Effector memory CD4-positive, alpha-beta T cell (primary cell): Measurements from ENCODE around the gene DEF6.
"Not testable (repeated sequence)": the region's sequence is repeated elsewhere in the genome, so short reads cannot be mapped to it uniquely, and the experiment has no call there.

ENCODE experiments used
- DNase-seq, 3 donors: peaks; one replicate each; pipeline ENCODE4 v3.0.0-alpha.2; 2020
- H3K27ac ChIP-seq: 2 replicates; pipeline ENCODE4 v1.7.0; 2013; ENCODE audit warnings: mild to moderate bottlenecking, low read length, moderate library complexity; ENCODE audit not compliant: insufficient read depth, poor library complexity, severe bottlenecking
- H3K27me3 ChIP-seq: replicated peaks from 2 replicates; pipeline ENCODE4 v1.7.0; 2013; ENCODE audit warnings: mild to moderate bottlenecking, low read length; ENCODE audit not compliant: insufficient read depth, control insufficient read depth, poor library complexity, severe bottlenecking
- H3K36me3 ChIP-seq: 2 replicates; pipeline ENCODE4 v1.7.0; 2013; ENCODE audit warnings: mild to moderate bottlenecking, low read length, moderate library complexity; ENCODE audit not compliant: control insufficient read depth, insufficient read depth
- H3K4me1 ChIP-seq: 2 replicates; pipeline ENCODE4 v1.7.0; 2013; ENCODE audit warnings: low read length, mild to moderate bottlenecking; ENCODE audit not compliant: control insufficient read depth, insufficient read depth, poor library complexity, severe bottlenecking
- H3K4me3 ChIP-seq: 2 replicates; pipeline ENCODE4 v1.7.0; 2013; ENCODE audit warnings: low read length, low read depth, mild to moderate bottlenecking; ENCODE audit not compliant: insufficient read depth, poor library complexity, severe bottlenecking
- H3K9me3 ChIP-seq: 2 replicates; pipeline ENCODE4 v1.7.0; 2013; ENCODE audit warnings: mild to moderate bottlenecking, low read length, moderate library complexity; ENCODE audit not compliant: control insufficient read depth

Gene DEF6

DNA sequence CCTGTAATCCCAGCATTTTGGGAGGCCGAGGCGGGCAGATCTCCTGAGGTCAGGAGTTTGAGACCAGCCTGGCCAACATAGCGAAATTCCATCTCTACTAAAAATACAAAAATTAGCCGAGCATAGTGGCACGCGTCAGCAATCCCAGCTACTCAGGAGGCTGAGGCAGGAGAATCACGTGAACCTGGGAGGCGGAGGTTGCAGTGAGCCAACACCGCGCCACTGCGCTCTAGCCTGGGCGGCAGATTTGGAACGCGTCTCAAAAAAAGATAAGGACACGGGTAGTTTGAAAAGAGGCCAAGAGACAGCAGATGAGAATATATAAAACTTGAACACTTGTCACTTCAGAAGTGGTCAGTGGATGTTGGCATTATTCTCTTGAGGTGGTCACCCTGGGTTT lies 9.5 kb downstream of the DEF6 start:
- not testable (repeated sequence) for H3K27ac ChIP-seq, DNase-seq, H3K4me3 ChIP-seq, H3K27me3 ChIP-seq, H3K9me3 ChIP-seq
- Histone ChIP-seq H3K4me1 (peaks cover 78% of the 10 kb centered on the region), H3K36me3 (peaks cover 14% of the 10 kb centered on the region)

GRCh38 chr6:35308543-35308942 lies 10.9 kb downstream of the DEF6 start:
- peak overlapping the region; percentile 83 for H3K27ac ChIP-seq
- peaks cover 81% of the 10 kb centered on the region for H3K4me1 ChIP-seq
- peaks cover 18% of the 10 kb centered on the region for H3K36me3 ChIP-seq
- H3K4me3 ChIP-seq, DNase-seq, H3K9me3 ChIP-seq, H3K27me3 ChIP-seq: not testable (repeated sequence)

DNA sequence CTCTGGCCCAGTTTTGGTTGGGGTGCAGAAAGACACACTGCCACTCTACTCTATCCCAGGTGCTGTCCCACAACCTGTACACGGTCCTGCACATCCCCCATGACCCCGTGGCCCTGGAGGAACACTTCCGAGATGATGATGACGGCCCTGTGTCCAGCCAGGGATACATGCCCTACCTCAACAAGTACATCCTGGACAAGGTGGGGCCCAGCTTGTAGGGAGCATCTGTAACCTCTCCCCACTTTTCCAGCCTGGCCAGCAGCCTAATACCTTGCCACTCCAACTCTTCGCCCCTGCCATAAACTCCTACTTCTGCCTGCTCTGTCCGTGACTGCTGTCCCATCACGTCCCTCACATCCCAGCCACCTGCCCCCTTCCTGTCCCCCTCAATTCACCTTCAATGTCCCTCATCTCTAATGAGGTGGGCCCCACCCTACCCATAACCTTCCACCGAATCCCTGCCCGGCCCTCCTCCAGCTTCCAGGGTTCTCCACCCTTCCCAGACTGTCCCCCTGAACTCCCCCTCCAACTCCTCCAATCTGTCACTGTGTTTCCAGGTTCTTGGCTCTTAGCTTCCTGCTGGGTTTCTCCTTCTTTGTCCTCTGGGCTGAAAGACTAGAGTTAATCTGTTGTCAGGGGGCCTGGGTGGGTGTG lies 12.1 kb downstream of the DEF6 start:
- H3K36me3 ChIP-seq, result peaks cover 13% of the 10 kb centered on the region
- no peak for DNase-seq
- H3K4me1 ChIP-seq, result peaks cover 73% of the 10 kb centered on the region
- H3K4me3 ChIP-seq, result peak overlapping the region; percentile 5
- H3K27me3 ChIP-seq, result no peaks in the 10 kb centered on the region
- peak overlapping the region; percentile 83 for H3K27ac ChIP-seq
- H3K9me3 ChIP-seq, result no peaks in the 10 kb centered on the region

DNA sequence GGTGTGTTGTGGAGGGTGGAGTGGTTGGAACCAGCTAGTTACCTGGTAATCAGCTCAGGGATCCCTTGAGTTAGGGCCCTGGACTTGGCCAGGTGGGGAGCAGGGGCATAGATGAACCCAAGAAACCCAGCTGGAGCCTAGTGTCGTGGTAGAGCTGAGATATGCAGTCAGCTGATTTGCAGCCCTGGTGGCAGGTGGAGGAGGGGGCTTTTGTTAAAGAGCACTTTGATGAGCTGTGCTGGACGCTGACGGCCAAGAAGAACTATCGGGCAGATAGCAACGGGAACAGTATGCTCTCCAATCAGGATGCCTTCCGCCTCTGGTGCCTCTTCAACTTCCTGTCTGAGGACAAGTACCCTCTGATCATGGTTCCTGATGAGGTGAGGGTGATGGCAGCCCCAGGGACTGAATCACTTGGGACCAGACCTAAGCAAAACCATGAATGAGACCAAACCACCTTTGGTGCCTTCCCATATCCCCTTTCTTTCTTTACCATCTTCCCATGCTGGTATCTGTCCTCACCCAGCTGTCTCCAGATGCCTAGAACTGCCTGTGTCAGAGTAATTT lies 12.7 kb downstream of the DEF6 start:
- no peak for DNase-seq
- no peaks in the 10 kb centered on the region for H3K9me3 ChIP-seq
- peaks cover 13% of the 10 kb centered on the region for H3K36me3 ChIP-seq
- peak overlapping the region; percentile 54 for H3K4me3 ChIP-seq
- H3K27me3 ChIP-seq, result no peaks in the 10 kb centered on the region
- peak overlapping the region; percentile 83 for H3K27ac ChIP-seq
- H3K4me1 ChIP-seq, result peaks cover 69% of the 10 kb centered on the region

GRCh38 chr6:35311390-35312075 lies 13.9 kb downstream of the DEF6 start:
- Histone ChIP-seq H3K4me3 (peak overlapping the region; percentile 54), H3K9me3 (no peaks in the 10 kb centered on the region), H3K27ac (peak overlapping the region; percentile 83), H3K27me3 (no peaks in the 10 kb centered on the region), H3K4me1 (peaks cover 70% of the 10 kb centered on the region), H3K36me3 (peaks cover 18% of the 10 kb centered on the region)
- peak in 2 of 3 donors; percentile 41 to 50 for DNase-seq

DNA sequence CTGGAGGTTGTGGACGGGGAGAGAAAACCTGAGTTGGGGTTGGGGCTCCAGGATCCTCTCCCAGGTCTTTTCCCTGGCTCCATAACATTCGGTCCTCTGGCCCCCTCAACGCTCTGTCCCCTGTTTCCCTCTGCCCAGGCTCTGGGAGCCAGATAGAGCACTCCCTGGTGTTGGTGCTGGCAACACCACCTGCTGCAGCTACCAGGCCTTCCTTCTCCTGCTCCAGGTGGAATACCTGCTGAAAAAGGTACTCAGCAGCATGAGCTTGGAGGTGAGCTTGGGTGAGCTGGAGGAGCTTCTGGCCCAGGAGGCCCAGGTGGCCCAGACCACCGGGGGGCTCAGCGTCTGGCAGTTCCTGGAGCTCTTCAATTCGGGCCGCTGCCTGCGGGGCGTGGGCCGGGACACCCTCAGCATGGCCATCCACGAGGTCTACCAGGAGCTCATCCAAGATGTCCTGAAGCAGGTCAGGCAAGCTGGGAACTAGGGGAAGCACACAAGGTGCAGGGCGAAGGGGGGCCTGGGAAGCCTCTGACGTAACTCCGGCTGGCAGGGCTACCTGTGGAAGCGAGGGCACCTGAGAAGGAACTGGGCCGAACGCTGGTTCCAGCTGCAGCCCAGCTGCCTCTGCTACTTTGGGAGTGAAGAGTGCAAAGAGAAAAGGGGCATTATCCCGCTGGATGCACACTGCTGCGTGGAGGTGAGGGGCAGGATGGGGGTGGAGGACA lies 14.6 kb downstream of the DEF6 start:
- Histone ChIP-seq H3K4me1 (peaks cover 67% of the 10 kb centered on the region), H3K27ac (peak overlapping the region; percentile 83), H3K27me3 (no peaks in the 10 kb centered on the region), H3K36me3 (peaks cover 22% of the 10 kb centered on the region), H3K4me3 (peak overlapping the region; percentile 54), H3K9me3 (no peaks in the 10 kb centered on the region)
- no peak for DNase-seq

DNA sequence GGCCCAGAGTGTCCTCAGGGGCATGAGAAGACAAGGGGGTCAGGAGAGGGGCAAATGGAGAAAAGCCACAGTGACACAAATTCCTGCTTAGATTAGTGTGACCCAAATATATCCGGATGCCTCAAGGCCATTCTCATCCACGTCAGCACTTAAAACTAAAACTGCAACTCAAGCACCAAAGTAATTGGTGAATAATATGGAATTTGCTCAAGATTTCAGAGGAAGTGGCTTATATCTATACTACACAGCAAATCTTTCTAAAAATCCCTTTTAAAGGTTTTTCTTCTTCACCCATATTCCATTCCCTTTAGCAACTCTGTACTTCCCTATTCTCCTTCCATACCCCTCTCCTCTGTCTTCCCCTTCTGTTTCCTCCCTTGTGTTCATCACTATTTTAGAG lies 15.2 kb downstream of the DEF6 start:
- H3K4me1 ChIP-seq, result peaks cover 62% of the 10 kb centered on the region

GRCh38 chr6:35317483-35318195 lies 20.0 kb downstream of the DEF6 start:
- H3K36me3 ChIP-seq, result peaks cover 64% of the 10 kb centered on the region
- no peak overlapping the region for H3K4me3 ChIP-seq
- no peaks in the 10 kb centered on the region for H3K27me3 ChIP-seq
- H3K4me1 ChIP-seq, result peaks cover 18% of the 10 kb centered on the region
- H3K27ac ChIP-seq, result peak overlapping the region; percentile 17
- H3K9me3 ChIP-seq, result no peaks in the 10 kb centered on the region
- no peak for DNase-seq

More for the DNA sequence above, 15.2 kb downstream of the DEF6 start:
- Histone ChIP-seq H3K9me3 (no peaks in the 10 kb centered on the region), H3K27ac (peak overlapping the region; percentile 83), H3K36me3 (peaks cover 24% of the 10 kb centered on the region), H3K27me3 (no peaks in the 10 kb centered on the region), H3K4me3 (no peak overlapping the region)
- DNase-seq, result no peak

DNA sequence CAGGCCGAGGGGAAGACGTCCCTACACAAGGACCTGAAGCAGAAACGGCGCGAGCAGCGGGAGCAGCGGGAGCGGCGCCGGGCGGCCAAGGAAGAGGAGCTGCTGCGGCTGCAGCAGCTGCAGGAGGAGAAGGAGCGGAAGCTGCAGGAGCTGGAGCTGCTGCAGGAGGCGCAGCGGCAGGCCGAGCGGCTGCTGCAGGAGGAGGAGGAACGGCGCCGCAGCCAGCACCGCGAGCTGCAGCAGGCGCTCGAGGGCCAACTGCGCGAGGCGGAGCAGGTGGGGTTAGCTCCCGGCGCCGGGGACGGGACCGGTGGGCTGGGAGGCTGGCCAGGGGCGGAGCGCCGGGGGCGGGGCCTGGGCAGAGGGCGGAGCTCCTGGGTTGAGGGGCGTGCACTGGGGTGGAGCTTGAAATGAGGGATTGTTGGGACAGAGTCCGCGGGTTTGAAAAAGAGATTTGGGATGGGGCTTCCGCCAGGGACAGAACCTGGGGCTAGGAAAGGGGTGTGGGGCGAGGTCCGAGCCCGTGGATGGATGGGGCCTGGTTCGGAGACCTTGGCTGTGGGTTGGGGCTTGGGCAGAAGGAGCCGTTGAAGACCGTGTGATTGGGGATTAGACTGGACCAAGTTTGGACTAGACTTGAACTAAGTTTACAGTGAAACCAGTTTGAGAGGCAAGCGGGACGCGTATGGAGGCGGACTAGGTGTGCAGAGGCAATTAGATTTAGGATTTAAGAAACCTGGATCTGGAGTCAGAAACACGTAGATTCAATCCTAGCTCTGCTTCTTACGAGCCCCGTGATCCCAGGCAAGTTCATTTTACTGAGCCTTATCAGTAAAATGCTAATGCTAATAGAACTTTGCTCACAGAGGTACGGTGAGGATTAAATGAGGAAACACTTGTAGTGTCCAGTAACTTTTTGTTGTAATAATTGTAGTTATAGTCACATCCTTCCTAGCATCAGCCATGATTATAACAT lies 20.9 kb downstream of the DEF6 start:
- H3K4me1 ChIP-seq, result peaks cover 11% of the 10 kb centered on the region
- no peak for DNase-seq
- H3K4me3 ChIP-seq, result no peak overlapping the region
- H3K36me3 ChIP-seq, result peaks cover 73% of the 10 kb centered on the region
- H3K9me3 ChIP-seq, result no peaks in the 10 kb centered on the region
- peak overlapping the region; percentile 12 for H3K27ac ChIP-seq
- H3K27me3 ChIP-seq, result no peaks in the 10 kb centered on the region
